ENCODE measurements around the gene AHRR.

The AHRR gene

GRCh38 chr5:455806-456205, 134.3 kb downstream of the AHRR start:
- no peak overlapping the region for H2AFZ ChIP-seq (ENCODE audit: low read length)
- no peaks in the 10 kb centered on the region for H3K4me1 ChIP-seq (ENCODE audit: insufficient read depth, low read length, severe bottlenecking)
- no peak overlapping the region for H3K9ac ChIP-seq (ENCODE audit: low read length)
- H3F3A ChIP-seq (ENCODE audit: insufficient read depth, low read length): no peaks in the 10 kb centered on the region
- no peak overlapping the region for H3K4me3 ChIP-seq (ENCODE audit: low read depth, low read length, poor library complexity, severe bottlenecking)
- H3K36me3 ChIP-seq (ENCODE audit: insufficient read depth, low read length): peaks cover 95% of the 10 kb centered on the region
- TF ChIP-seq CTCF (IDR thresholded peaks at IDR 0.05; ENCODE audit: low read length) (no peak), EZH2 (IDR thresholded peaks at IDR 0.05; ENCODE audit: borderline replicate concordance, low read length) (no peak)
- H4K20me1 ChIP-seq (ENCODE audit: insufficient read depth, low read length): no peaks in the 10 kb centered on the region
- H3K9me2 ChIP-seq (ENCODE audit: low read depth, low read length): no peaks in the 10 kb centered on the region
- H3K79me2 ChIP-seq (ENCODE audit: insufficient read depth, low read length): no peaks in the 10 kb centered on the region
- H3K9me3 ChIP-seq (ENCODE audit: low read length): peaks cover 15% of the 10 kb centered on the region
- H3K27me3 ChIP-seq (ENCODE audit: insufficient read depth, low read length): no peaks in the 10 kb centered on the region
- H3K4me2 ChIP-seq (ENCODE audit: low read length): no peak overlapping the region
- H3K27ac ChIP-seq (ENCODE audit: low read depth, low read length, poor library complexity, severe bottlenecking): no peak overlapping the region

- H2AFZ ChIP-seq (ENCODE audit: low read length): no peak overlapping the region
- H3K9ac ChIP-seq (ENCODE audit: low read length): no peak overlapping the region
- no peaks in the 10 kb centered on the region for H3K27me3 ChIP-seq (ENCODE audit: insufficient read depth, low read length)
- H3F3A ChIP-seq (ENCODE audit: insufficient read depth, low read length): no peaks in the 10 kb centered on the region
- no peaks in the 10 kb centered on the region for H4K20me1 ChIP-seq (ENCODE audit: insufficient read depth, low read length)
- no peaks in the 10 kb centered on the region for H3K9me2 ChIP-seq (ENCODE audit: low read depth, low read length)
- H3K36me3 ChIP-seq (ENCODE audit: insufficient read depth, low read length): peaks cover 87% of the 10 kb centered on the region
- no peak overlapping the region for H3K4me2 ChIP-seq (ENCODE audit: low read length)
- H3K4me1 ChIP-seq (ENCODE audit: insufficient read depth, low read length, severe bottlenecking): no peaks in the 10 kb centered on the region
- H3K27ac ChIP-seq (ENCODE audit: low read depth, low read length, poor library complexity, severe bottlenecking): no peak overlapping the region
- TF ChIP-seq EZH2 (IDR thresholded peaks at IDR 0.05; ENCODE audit: borderline replicate concordance, low read length) (no peak), CTCF (IDR thresholded peaks at IDR 0.05; ENCODE audit: low read length) (no peak)
- peaks cover 11% of the 10 kb centered on the region for H3K9me3 ChIP-seq (ENCODE audit: low read length)
- H3K4me3 ChIP-seq (ENCODE audit: low read depth, low read length, poor library complexity, severe bottlenecking): no peak overlapping the region
- no peaks in the 10 kb centered on the region for H3K79me2 ChIP-seq (ENCODE audit: insufficient read depth, low read length)
Measured at GRCh38 chr5:456351-457194, 135.1 kb downstream of the AHRR start.

GRCh38 chr5:457195-457961, 135.9 kb downstream of the AHRR start:
- H3K9me3 ChIP-seq (ENCODE audit: low read length): peaks cover 3% of the 10 kb centered on the region
- H4K20me1 ChIP-seq (ENCODE audit: insufficient read depth, low read length): no peaks in the 10 kb centered on the region
- no peak overlapping the region for H2AFZ ChIP-seq (ENCODE audit: low read length)
- no peak overlapping the region for H3K4me2 ChIP-seq (ENCODE audit: low read length)
- H3F3A ChIP-seq (ENCODE audit: insufficient read depth, low read length): no peaks in the 10 kb centered on the region
- H3K27ac ChIP-seq (ENCODE audit: low read depth, low read length, poor library complexity, severe bottlenecking): no peak overlapping the region
- no peaks in the 10 kb centered on the region for H3K79me2 ChIP-seq (ENCODE audit: insufficient read depth, low read length)
- no peak overlapping the region for H3K4me3 ChIP-seq (ENCODE audit: low read depth, low read length, poor library complexity, severe bottlenecking)
- H3K9me2 ChIP-seq (ENCODE audit: low read depth, low read length): no peaks in the 10 kb centered on the region
- no peaks in the 10 kb centered on the region for H3K27me3 ChIP-seq (ENCODE audit: insufficient read depth, low read length)
- TF ChIP-seq EZH2 (IDR thresholded peaks at IDR 0.05; ENCODE audit: borderline replicate concordance, low read length) (no peak), CTCF (IDR thresholded peaks at IDR 0.05; ENCODE audit: low read length) (no peak)
- peaks cover 87% of the 10 kb centered on the region for H3K36me3 ChIP-seq (ENCODE audit: insufficient read depth, low read length)
- H3K4me1 ChIP-seq (ENCODE audit: insufficient read depth, low read length, severe bottlenecking): no peaks in the 10 kb centered on the region
- H3K9ac ChIP-seq (ENCODE audit: low read length): no peak overlapping the region
